ENCODE results near the gene MAPK4.

The MAPK4 gene

GRCh38 chr18:50722311-50722710 lies 162.4 kb downstream of the MAPK4 start:
- DNase-seq: no peak

- no peak for DNase-seq
Measured at GRCh38 chr18:50724751-50725151, 164.9 kb downstream of the MAPK4 start.

DNA sequence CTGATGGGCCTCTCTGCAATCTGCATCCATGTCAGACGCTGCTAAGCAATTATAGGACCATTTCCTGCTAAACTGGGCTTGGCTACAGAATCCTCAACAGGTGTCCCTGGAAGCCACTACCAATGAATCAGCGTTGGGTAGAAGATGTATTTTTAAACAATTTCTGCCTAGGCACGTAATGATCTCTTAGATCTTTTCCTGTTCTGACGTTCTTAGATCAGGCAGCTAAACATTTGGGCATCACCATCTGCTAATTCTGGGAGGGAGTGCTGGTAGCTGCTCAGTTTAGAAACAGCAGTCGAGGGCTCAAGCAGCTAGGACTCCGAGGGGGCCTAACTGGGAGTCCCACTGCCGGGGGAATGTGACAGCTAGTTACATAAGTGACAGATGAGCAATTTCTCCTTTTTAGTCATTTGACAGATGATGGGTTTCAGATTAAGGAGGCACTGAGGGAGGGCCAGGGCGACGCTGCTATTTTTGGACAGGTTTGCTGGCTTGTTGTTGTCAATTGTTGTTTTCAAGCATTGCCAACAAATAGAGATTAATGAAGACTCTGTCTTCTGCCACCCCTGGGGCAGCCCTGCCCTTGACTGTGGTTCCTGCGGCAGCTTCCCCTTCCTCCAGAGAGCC lies 167.2 kb downstream of the MAPK4 start:
- no peak for DNase-seq

DNA sequence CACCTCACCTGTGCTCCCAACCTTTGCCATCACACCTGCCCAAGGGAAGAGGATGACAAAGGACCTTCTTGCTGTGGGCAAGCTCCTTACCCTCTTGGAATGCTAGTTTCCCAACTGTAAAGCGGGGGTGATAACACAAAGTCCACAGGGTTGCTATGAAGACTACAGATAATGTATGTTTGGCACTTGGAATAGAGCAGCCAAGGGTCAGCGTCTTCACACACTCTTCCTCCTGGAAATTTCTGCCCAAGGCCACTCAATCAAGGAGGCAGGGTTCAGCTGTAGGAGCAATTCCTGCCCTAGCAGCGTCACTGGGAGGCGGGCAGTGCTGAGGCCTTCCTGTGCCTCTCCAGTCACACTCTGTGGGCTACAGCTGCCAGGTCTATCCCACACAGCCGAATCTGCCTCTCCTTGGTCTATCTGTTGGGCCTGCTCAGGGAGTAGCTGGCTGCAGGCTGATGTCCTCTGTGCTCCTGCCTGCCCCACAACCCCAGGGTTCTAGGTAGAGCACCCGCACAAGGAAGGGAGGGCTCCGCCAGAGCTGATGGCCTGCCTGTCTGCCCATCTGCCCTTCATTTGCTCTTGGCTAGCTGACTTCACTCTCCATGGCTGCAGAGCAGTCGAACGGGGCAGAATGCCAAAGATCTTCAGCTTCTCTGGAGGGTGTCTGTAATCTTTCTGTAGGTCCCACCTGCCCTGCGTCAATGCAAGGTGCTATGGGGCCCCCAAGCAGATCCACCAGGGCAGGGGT lies 168.0 kb downstream of the MAPK4 start:
- no peak for DNase-seq

GRCh38 chr18:50729376-50729775 lies 169.5 kb downstream of the MAPK4 start:
- no peak for DNase-seq

- no peak for DNase-seq
Measured at GRCh38 chr18:50729986-50730385, 170.1 kb downstream of the MAPK4 start.

GRCh38 chr18:50734342-50734741 lies 174.5 kb downstream of the MAPK4 start:
- DNase-seq: no peak

DNA sequence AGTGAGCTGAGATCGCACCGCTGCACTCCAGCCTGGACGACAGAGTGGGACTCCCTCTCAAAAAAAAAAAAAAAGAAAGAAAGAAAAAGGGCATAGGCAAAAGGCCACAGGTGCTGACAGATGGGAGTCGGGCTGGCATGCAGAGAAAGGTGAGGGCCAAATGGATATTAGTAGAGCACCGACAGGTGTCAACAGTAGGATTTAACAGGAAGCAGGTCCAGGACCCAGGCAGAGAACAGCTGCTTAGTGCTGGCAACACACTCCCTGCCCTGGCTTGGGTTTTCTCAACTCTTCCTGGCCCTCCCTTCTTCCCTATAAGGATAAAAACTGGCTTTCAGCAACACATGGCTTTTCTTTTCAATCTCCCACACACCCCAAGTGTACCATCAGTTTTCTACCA lies 175.0 kb downstream of the MAPK4 start:
- DNase-seq: no peak

DNA sequence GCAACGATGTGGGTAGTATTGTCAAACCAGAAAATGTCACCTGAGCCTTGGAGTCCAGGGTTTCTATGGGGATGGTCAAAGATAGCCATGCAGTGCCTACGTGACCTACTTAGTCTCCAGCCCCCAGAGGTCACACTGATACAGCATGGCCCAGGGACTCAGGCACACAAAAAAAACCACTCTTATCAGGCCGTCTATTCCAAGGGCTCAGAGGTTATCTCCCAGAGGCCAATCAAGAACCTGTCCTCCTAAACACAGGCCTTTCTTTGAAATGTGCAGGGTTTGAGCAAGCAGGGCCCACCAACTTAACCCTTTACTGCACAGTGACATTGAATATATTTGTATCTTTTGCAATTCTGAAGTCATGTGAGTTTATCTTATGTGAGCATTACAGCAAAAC lies 177.2 kb downstream of the MAPK4 start:
- no peak for DNase-seq

GRCh38 chr18:50738098-50738757 lies 178.3 kb downstream of the MAPK4 start:
- no peak for DNase-seq

DNA sequence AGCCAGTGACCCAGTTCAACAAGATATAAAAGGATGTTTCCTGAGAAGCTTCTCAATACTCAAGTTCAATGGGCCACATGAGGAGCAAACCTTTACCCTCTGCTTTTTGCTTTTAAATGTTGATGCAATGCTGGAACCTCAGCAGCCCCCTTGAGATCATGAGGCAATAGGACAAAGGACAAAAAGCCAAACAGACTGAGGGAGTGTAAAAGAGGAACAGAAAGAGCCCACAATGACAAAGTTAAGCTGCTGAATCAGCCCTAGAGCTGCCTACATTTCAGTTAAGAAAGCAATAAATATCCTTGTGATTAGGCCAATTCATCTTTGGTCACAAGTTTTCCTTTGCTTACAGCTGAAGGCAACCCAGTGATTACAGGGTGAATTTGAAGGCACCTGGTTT lies 183.1 kb downstream of the MAPK4 start:
- DNase-seq: no peak

GRCh38 chr18:50744253-50744652 lies 184.4 kb downstream of the MAPK4 start:
- DNase-seq: no peak

GRCh38 chr18:50745945-50746344 lies 186.1 kb downstream of the MAPK4 start:
- no peak for DNase-seq

DNA sequence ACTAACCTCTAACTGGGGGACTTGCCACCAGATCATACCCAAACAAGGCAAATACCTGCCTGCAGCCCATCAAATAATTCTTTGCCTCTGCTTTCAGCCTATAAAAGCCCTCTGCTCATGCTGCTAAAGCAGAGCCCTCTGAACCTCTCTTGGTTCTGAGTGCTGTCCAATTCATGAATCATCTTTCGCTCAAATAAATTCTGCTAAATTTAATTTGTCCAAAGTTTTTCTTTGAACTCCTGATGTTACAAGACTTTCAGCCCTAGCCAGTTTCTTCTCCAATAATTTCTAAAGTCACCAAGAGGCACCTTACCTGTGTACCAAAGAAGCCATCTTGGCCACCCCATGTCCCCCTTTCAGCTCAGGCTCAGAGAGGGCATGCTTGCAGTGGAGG lies 188.0 kb downstream of the MAPK4 start:
- no peak for DNase-seq

GRCh38 chr18:50748243-50749229 lies 188.6 kb downstream of the MAPK4 start:
- DNase-seq: no peak

DNA sequence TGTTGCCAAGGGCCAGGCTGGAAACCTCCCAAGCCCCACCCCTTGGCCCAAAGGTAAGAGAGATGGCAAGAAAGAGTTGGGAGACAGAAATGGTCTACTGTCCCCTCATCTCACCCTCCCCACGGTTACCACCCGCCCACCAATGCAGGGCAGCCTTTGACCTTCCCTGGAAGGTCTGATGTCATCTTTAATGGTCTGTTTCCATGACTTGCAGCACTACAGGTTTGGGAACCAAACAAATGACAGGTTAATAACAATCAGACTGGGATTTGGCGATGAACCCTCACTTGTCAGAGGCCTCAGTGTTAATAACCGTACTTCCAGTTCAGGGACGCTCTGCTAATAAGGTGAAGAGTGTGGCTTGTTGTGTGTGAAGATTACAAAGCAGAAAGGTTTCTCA lies 189.5 kb downstream of the MAPK4 start:
- DNase-seq: no peak

- no peak for DNase-seq
Measured at GRCh38 chr18:50749945-50750344, 190.1 kb downstream of the MAPK4 start.

- DNase-seq: no peak
Measured at GRCh38 chr18:50750546-50750945, 190.7 kb downstream of the MAPK4 start.

DNA sequence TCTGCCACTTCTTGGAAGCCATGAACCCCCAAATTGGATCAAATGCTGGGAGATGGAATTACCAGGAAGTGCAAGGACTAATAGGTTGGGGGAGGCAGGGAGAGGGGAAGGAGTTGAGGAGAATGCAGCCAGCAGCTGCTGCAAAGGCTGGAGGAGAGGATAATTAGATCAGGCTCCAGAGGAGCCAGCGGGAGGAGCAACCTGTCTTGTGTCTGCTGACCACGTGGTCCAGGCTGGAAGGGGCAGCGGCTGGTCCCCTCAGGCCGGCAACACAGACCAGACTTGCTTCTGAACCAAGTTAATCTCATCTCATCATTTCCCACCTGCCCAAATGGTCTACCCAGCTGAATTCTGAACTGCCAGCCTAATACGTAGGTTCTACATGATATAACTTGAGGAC lies 191.6 kb downstream of the MAPK4 start:
- no peak for DNase-seq

DNA sequence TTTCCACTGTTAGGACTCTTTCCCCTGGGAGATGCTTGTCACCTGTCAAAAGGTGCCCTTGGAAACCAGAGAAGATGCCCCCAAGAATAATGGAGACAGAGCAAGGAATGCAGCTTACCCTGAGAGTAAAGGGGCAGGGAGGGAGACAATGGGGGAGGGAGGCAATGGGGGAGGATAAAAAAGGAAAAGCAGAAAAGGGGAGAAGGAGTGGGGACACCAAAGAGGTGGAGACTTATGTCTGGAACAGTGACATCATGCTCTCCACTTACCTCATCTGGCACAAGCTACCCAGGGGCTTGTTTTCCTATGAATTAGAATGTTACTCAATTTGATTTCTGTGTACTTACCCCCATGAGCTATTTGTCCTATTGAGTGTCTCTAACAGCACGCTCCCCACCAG lies 192.1 kb downstream of the MAPK4 start:
- DNase-seq: no peak

- no peak for DNase-seq
Measured at GRCh38 chr18:50753311-50753710, 193.4 kb downstream of the MAPK4 start.

GRCh38 chr18:50754297-50754696 lies 194.4 kb downstream of the MAPK4 start:
- no peak for DNase-seq

GRCh38 chr18:50757358-50757757 lies 197.5 kb downstream of the MAPK4 start:
- DNase-seq: no peak
